Fibroblast of gingiva (primary cell): ENCODE measurements around the gene MYO1B.

ENCODE experiments used
- DNase-seq: peaks from one replicate; pipeline ENCODE4 v3.0.0-alpha.2; 2011; ENCODE audit warnings: low read depth

MYO1B gene

DNA sequence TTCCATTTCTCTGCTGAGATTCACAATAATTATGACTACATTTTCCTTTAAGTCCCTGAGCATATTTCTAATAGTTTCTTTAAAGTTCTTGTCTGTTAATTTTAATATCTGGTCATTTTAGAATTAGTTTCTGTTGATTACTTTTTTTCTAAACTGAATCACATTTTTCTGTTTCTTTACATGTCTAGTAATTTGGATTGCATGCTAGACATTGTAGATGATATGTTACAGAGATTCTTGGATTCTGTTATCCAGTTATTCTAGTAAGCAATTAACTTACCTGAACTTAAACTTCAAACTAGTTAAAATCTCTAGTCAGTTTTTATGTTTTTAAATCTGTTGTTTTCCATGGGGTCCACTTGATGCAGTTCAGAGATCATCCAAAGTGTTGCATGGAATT, 214.0 kb downstream of the MYO1B start:
- DNase-seq, result no peak

DNA sequence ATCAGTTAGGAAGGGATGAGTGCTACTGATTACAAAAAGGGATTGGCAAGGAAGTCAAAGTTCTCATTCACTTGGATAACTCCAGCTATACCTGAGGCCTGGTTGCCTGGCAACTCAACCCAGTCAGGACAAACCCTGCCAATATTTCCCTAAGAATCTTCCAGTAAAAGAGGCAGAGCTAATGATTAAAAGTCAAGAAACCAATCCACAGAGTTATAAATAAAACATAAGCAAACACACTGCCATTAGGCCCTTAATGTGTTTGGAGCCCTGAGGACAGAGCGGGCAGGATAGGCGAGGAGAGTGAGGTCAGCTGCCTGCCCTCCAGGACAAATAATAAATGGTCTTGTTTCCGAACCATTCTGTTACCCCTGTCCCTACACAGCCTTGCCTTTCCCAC, 217.2 kb downstream of the MYO1B start:
- no peak for DNase-seq

DNA sequence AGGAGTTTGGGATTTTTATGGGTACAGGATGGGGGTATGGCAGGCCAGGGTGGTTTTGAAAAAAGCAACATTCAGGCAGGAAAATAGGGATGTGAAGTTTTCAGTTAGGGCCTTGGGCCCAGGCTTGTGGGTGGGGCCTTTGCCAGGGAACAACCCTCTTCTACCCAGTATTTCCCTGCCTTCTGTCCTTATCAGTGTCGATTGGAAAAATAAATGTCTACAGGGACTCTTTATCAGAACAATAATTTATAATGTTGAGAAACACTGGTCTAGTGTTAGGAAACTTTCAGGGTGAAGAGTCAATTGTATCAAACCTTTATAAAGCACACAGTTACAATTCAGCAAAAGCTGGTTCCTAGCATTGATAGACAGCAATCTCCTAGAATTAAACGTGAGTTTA, 218.6 kb downstream of the MYO1B start:
- DNase-seq, result no peak

DNA sequence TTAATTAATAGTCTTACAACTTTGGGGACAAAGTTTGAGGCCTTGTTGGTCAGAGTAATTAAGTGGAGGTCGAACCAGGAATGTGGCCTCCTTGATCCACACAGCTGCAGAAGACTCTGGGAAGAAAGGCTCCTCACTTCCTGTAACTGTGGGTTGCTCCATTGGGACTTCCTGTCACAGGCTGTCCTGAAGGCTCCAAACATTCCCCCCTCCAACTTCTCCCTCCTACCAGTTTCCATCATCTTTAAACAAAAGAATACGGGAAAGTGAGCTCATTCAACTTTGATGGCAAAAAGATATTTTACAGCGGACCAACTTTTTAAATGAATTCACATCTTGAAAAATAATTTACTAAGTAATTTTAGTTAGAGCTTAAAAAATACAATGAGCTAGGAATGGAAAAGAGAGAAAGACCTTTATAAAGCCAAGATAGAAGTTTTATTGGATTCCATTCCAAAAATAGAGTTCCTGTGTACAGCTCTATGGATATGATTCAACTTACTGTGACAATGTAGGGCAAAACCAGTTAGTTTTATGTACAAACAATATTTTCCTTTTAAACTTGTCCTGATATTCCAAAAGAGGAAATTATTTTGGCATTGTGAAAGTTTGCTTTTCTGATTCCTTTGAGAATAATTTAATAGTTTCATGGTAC, 220.7 kb downstream of the MYO1B start:
- no peak for DNase-seq

DNA sequence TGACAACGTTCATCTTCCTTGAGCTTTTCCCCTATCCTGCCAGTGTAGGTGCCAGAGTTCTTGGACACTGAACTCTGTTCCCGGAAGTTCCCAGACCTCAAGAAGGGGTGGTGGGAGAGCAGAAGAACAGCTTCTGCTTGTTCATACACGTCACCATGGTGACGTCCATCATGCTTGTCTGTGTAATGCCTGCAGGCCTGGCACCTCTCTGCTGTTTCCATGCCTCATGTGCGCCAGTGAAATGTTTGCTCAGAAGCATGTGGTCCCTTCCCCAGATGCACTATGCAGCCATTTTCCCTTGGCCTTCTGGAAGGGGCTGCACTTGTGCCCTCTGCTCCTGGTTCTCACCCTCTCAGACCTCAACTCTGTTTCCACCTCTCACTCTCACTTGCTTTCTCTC, 221.9 kb downstream of the MYO1B start:
- no peak for DNase-seq

DNA sequence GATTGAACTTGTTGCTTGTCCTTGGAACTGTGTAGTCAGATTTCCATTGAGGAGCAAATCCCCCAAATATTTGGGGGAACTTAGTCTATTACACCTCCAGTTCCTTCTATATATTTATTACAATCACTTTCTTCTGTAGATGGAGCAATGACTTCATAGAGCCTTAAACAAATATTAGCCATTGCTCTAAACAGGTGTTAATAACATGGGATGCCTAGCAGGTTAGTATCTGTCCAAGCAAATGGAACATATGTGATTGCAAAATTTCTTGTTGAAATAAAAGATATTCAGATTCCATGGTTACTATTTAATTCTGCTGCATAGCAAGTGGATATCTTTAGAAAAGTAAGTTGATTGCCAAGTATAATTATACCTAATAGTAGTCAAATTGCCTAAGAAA, 225.1 kb downstream of the MYO1B start:
- DNase-seq, result no peak

DNA sequence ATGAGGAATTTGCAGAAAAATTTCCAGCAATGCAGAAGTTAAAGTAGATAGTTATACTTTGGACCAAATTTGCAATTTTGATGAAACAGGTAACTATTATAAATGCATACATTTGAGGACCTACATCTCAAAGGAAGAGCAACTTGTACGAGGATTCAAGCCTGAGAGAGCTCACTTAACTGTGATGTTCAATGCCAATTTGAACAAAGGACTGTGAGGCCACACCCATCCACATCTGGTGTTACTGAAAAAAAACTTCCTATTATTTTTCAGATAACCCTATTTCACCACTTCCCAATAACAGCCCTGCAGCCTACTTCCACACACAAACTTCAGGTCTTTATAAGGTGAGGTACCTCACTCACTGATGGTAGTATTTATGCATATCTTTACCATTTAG, 229.3 kb downstream of the MYO1B start:
- no peak for DNase-seq
